Activated CD4-positive, alpha-beta T cell treated with anti-CD3 and anti-CD28 coated beads, Interleukin-2, amount 10 ng/mL, durations not matched to agents 24 days and 14 days (primary cell): ENCODE measurements around the gene OVCH2. TPM values are rescaled to one million over a fixed set of nuclear protein-coding genes. Genes with fewer than 3 reads are reported as not detected.
A peak's percentile ranks its signal among the peaks of the same experiment; 100 is the strongest.
"Not testable (repeated sequence)": the region's sequence is repeated elsewhere in the genome, so short reads cannot be mapped to it uniquely, and the experiment has no call there.

Source experiments
- DNase-seq: peaks from one replicate; pipeline ENCODE4 v3.0.0; 2022
- H3K27ac Mint-ChIP-seq: one replicate; pipeline ENCODE4 v1.8.0; 2022; ENCODE audit warnings: mild to moderate bottlenecking, mixed read lengths
- H3K27me3 Mint-ChIP-seq: one replicate; pipeline ENCODE4 v1.8.0; 2022; ENCODE audit warnings: mixed read lengths
- H3K36me3 Mint-ChIP-seq: one replicate; pipeline ENCODE4 v1.8.0; 2022; ENCODE audit warnings: low read depth, mild to moderate bottlenecking, mixed read lengths
- H3K4me1 Mint-ChIP-seq: one replicate; pipeline ENCODE4 v1.8.0; 2021; ENCODE audit warnings: mixed read lengths
- H3K4me3 Mint-ChIP-seq: one replicate; pipeline ENCODE4 v1.8.0; 2022; ENCODE audit warnings: mild to moderate bottlenecking, moderate library complexity, mixed read lengths
- H3K9me3 Mint-ChIP-seq: one replicate; pipeline ENCODE4 v1.8.0; 2021; ENCODE audit warnings: mixed read lengths
- intact Hi-C: fragments of 100-400 bp; cut with micrococcal nuclease; formaldehyde crosslinking; loops from one replicate; pipeline ENCODE4 v1.15.1; 2023
- total RNA-seq: library from RNA; stranded (reverse); gene quantifications from 2 replicates; pipeline ENCODE4 v1.2.3, GENCODE V29; 2022

OVCH2 gene, protein sequence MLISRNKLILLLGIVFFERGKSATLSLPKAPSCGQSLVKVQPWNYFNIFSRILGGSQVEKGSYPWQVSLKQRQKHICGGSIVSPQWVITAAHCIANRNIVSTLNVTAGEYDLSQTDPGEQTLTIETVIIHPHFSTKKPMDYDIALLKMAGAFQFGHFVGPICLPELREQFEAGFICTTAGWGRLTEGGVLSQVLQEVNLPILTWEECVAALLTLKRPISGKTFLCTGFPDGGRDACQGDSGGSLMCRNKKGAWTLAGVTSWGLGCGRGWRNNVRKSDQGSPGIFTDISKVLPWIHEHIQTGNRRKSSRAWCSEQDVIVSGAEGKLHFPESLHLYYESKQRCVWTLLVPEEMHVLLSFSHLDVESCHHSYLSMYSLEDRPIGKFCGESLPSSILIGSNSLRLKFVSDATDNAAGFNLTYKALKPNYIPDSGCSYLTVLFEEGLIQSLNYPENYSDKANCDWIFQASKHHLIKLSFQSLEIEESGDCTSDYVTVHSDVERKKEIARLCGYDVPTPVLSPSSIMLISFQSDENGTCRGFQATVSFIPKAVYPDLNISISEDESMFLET
- not detected in 2 replicates for total RNA-seq

GRCh38 chr11:7706377-7706776 is at the start of gene OVCH2:
TSS of gene OVCH2 (minus strand) at chr11:7706477. CDS start at chr11:7706394, 83 bp downstream.
- H3K36me3 Mint-ChIP-seq = no peaks in the 10 kb centered on the region
- no peak within 1 kb of the TSS for H3K27ac Mint-ChIP-seq
- H3K4me3 Mint-ChIP-seq = no peak within 1 kb of the TSS
- no peak for DNase-seq
- H3K27me3 Mint-ChIP-seq = peaks cover 15% of the 10 kb centered on the region
- no peaks in the 10 kb centered on the region for H3K9me3 Mint-ChIP-seq
- H3K4me1 Mint-ChIP-seq = no peaks in the 10 kb centered on the region
- intact Hi-C loops = no loop called here

GRCh38 chr11:7749456-7749855 is 43.2 kb upstream of the OVCH2 start:
- Mint-ChIP-seq H3K36me3 (no peaks in the 10 kb centered on the region), H3K4me3 (no peak overlapping the region), H3K4me1 (no peaks in the 10 kb centered on the region), H3K9me3 (no peaks in the 10 kb centered on the region), H3K27ac (no peak overlapping the region), H3K27me3 (no peaks in the 10 kb centered on the region)
- intact Hi-C loops = no loop called here
- DNase-seq = no peak

DNA sequence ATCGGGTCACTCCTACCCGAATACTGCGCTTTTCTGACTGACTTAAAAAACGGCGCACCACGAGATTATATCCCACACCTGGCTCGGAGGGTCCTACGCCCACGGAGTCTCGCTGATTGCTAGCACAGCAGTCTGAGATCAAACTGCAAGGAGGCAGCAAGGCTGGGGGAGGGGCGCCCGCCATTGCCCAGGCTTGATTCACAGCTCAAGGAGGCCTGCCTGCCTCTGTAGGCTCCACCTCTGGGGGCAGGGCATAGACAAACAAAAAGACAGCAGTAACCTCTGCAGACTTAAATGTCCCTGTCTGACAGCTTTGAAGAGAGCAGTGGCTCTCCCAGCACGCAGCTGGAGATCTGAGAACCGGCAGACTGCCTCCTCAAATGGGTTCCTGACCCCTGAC is 28.5 kb upstream of the OVCH2 start:
- H3K27me3 Mint-ChIP-seq, DNase-seq, H3K9me3 Mint-ChIP-seq, H3K4me3 Mint-ChIP-seq, intact Hi-C loops, H3K36me3 Mint-ChIP-seq, H3K27ac Mint-ChIP-seq, H3K4me1 Mint-ChIP-seq: not testable (repeated sequence)

DNA sequence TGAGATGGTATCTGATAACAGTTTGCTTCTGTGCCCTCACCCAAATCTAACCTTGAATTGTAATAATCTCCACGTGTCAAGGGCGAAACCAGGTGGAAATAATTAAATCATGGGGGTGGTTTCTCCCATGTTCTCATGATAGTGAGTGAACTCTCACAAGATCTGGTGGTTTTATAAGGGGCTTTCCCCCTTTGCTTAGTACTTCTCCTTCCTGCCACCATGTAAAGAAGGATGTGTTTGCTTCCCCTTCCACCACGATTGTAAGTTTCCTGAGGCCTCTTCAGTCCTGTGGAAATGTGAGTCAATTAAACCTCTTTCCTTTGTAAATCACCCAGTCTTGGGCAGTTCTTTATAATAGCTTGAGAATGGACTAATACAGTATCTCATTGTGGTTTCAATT is 8.5 kb upstream of the OVCH2 start:
- H3K27ac Mint-ChIP-seq = no peak overlapping the region
- H3K4me3 Mint-ChIP-seq = no peak overlapping the region
- H3K4me1 Mint-ChIP-seq = no peaks in the 10 kb centered on the region
- peaks cover 5% of the 10 kb centered on the region for H3K27me3 Mint-ChIP-seq
- H3K36me3 Mint-ChIP-seq = no peaks in the 10 kb centered on the region
- no peak for DNase-seq
- intact Hi-C loops = no loop called here
- H3K9me3 Mint-ChIP-seq = no peaks in the 10 kb centered on the region

DNA sequence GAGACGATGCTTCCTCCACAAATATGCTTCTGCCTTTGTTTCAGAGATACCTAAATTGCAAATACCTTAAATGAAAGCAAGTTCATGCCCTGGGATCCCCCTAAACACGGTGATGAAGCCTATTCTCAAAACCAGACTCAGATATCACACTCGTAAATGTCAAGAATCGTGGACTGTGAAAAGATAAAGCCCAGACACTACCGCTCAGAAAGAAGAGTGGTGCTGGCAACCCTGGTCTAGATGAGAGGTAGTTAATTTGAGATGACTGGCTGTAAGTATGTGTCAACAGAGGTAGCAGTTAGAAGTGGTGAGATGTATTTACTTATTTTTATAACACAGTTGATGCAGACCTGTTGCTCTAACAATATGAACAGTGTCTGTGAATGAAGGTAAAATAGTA is 2.5 kb downstream of the OVCH2 start:
- intact Hi-C loops = no loop called here
- no peak overlapping the region for H3K4me3 Mint-ChIP-seq
- peaks cover 20% of the 10 kb centered on the region for H3K27me3 Mint-ChIP-seq
- H3K9me3 Mint-ChIP-seq = no peaks in the 10 kb centered on the region
- no peak for DNase-seq
- H3K36me3 Mint-ChIP-seq = no peaks in the 10 kb centered on the region
- H3K4me1 Mint-ChIP-seq = no peaks in the 10 kb centered on the region
- H3K27ac Mint-ChIP-seq = no peak overlapping the region

GRCh38 chr11:7696424-7696823 is 9.9 kb downstream of the OVCH2 start:
- DNase-seq = no peak
- H3K27me3 Mint-ChIP-seq = peaks cover 27% of the 10 kb centered on the region
- intact Hi-C loops = loop anchor here (10.0 kb wide), 2 partner anchors 342 to 882 kb away; no protein-coding TSS in a partner anchor
- H3K27ac Mint-ChIP-seq = peak overlapping the region; percentile 1
- H3K36me3 Mint-ChIP-seq = no peaks in the 10 kb centered on the region
- H3K4me3 Mint-ChIP-seq = no peak overlapping the region
- H3K9me3 Mint-ChIP-seq = no peaks in the 10 kb centered on the region
- no peaks in the 10 kb centered on the region for H3K4me1 Mint-ChIP-seq

GRCh38 chr11:7694235-7694634 is 12.0 kb downstream of the OVCH2 start:
- Mint-ChIP-seq H3K4me1 (no peaks in the 10 kb centered on the region), H3K4me3 (no peak overlapping the region), H3K27me3 (peaks cover 24% of the 10 kb centered on the region), H3K27ac (no peak overlapping the region), H3K36me3 (no peaks in the 10 kb centered on the region), H3K9me3 (no peaks in the 10 kb centered on the region)
- intact Hi-C loops = loop anchor here (2.0 to 10.0 kb wide), 4 partner anchors 122 to 879 kb away; no protein-coding TSS in a partner anchor
- no peak for DNase-seq

- Mint-ChIP-seq H3K4me1 (no peaks in the 10 kb centered on the region), H3K4me3 (no peak overlapping the region), H3K27me3 (peaks cover 31% of the 10 kb centered on the region), H3K36me3 (no peaks in the 10 kb centered on the region), H3K27ac (no peak overlapping the region), H3K9me3 (no peaks in the 10 kb centered on the region)
- intact Hi-C loops = loop anchor here (2.0 to 10.0 kb wide), 4 partner anchors 120 to 878 kb away; no protein-coding TSS in a partner anchor
- no peak for DNase-seq
Observed at GRCh38 chr11:7692426-7692825, 13.9 kb downstream of the OVCH2 start.

DNA sequence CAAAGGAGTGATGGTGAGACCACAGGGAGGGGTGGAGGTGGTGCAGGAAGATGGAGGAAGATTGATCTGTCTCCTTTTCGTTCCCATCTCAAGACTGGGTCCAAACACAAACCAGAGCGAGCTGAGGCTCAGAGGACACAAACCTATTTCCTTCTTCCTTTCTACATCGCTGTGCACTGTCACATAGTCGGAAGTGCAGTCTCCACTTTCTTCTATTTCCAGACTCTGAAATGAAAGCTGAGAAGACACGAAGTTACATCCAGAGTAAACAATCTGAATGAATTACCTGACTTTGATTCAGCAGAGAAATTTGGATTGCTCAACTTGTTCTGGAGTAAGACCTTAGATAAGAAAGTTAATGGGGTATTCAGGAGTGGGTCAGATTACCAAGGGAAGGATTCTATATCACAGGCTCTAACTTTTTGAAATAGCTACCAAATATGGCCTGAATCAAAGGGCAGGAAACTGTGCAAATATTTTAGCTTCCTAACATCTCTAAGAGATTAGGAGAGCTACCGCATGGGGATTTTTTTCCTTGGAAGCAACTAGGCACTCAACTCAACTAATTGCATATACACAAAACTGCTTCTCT is 14.4 kb downstream of the OVCH2 start:
- Mint-ChIP-seq H3K9me3 (no peaks in the 10 kb centered on the region), H3K4me1 (no peaks in the 10 kb centered on the region), H3K27ac (no peak overlapping the region), H3K27me3 (peaks cover 31% of the 10 kb centered on the region), H3K4me3 (no peak overlapping the region), H3K36me3 (no peaks in the 10 kb centered on the region)
- DNase-seq = no peak
- intact Hi-C loops = loop anchor here (2.0 to 10.0 kb wide), 4 partner anchors 120 to 877 kb away; no protein-coding TSS in a partner anchor

DNA sequence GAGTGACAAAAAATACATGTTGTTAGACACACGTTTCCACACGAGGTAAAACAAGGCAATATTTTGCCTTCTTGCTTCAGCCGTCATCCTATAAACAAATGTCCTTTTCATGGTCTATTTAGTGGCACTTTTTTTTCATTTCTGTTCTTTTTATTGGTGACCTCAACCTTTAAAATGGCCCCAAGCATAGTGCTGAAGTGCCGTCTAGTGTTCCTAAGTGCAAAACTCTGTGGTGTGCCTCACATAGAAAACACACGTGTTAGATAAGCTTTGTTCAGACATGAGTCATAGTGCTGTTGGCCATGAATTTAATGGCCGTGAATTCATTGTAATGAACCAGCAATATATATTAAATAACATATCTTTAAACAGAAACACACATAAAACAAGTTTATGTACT is 15.6 kb downstream of the OVCH2 start:
- H3K27ac Mint-ChIP-seq = no peak overlapping the region
- H3K9me3 Mint-ChIP-seq = no peaks in the 10 kb centered on the region
- DNase-seq = no peak
- H3K36me3 Mint-ChIP-seq = no peaks in the 10 kb centered on the region
- intact Hi-C loops = loop anchor here (5.0 to 10.0 kb wide), 3 partner anchors 118 to 876 kb away; no protein-coding TSS in a partner anchor
- peaks cover 32% of the 10 kb centered on the region for H3K27me3 Mint-ChIP-seq
- H3K4me1 Mint-ChIP-seq = no peaks in the 10 kb centered on the region
- H3K4me3 Mint-ChIP-seq = no peak overlapping the region

GRCh38 chr11:7689239-7689638 is 17.0 kb downstream of the OVCH2 start:
- intact Hi-C loops = loop anchor here (2.0 kb wide), 1 partner anchor 176 kb away; the partner anchor contains the start of gene PPFIBP2
- H3K9me3 Mint-ChIP-seq = no peaks in the 10 kb centered on the region
- peaks cover 33% of the 10 kb centered on the region for H3K27me3 Mint-ChIP-seq
- H3K4me1 Mint-ChIP-seq = no peaks in the 10 kb centered on the region
- no peaks in the 10 kb centered on the region for H3K36me3 Mint-ChIP-seq
- H3K4me3 Mint-ChIP-seq = no peak overlapping the region
- no peak overlapping the region for H3K27ac Mint-ChIP-seq
- DNase-seq = no peak

GRCh38 chr11:7688238-7688826 is 17.9 kb downstream of the OVCH2 start:
- DNase-seq = peak; percentile 68
- no peaks in the 10 kb centered on the region for H3K4me1 Mint-ChIP-seq
- H3K4me3 Mint-ChIP-seq = no peak overlapping the region
- H3K36me3 Mint-ChIP-seq = no peaks in the 10 kb centered on the region
- H3K9me3 Mint-ChIP-seq = no peaks in the 10 kb centered on the region
- intact Hi-C loops = loop anchor here (2.0 kb wide), 1 partner anchor 176 kb away; the partner anchor contains the start of gene PPFIBP2
- no peak overlapping the region for H3K27ac Mint-ChIP-seq
- peaks cover 24% of the 10 kb centered on the region for H3K27me3 Mint-ChIP-seq

- H3K4me1 Mint-ChIP-seq = no peaks in the 10 kb centered on the region
- no peak for DNase-seq
- intact Hi-C loops = no loop called here
Observed at GRCh38 chr11:7687386-7687785, 18.9 kb downstream of the OVCH2 start.

GRCh38 chr11:7686761-7687160 is 19.5 kb downstream of the OVCH2 start:
- no peaks in the 10 kb centered on the region for H3K4me1 Mint-ChIP-seq
- no peaks in the 10 kb centered on the region for H3K9me3 Mint-ChIP-seq
- no peak for DNase-seq
- H3K27ac Mint-ChIP-seq = no peak overlapping the region
- intact Hi-C loops = no loop called here
- no peak overlapping the region for H3K4me3 Mint-ChIP-seq
- H3K27me3 Mint-ChIP-seq = peaks cover 17% of the 10 kb centered on the region
- H3K36me3 Mint-ChIP-seq = no peaks in the 10 kb centered on the region

More at GRCh38 chr11:7687386-7687785, 18.9 kb downstream of the OVCH2 start:
- H3K9me3 Mint-ChIP-seq = no peaks in the 10 kb centered on the region
- no peak overlapping the region for H3K27ac Mint-ChIP-seq
- no peaks in the 10 kb centered on the region for H3K36me3 Mint-ChIP-seq
- no peak overlapping the region for H3K4me3 Mint-ChIP-seq
- peaks cover 19% of the 10 kb centered on the region for H3K27me3 Mint-ChIP-seq
